ENCODE measurements around the gene BCCIP.
A peak's percentile ranks its signal among the peaks of the same experiment; 100 is the strongest.

BCCIP gene

DNA sequence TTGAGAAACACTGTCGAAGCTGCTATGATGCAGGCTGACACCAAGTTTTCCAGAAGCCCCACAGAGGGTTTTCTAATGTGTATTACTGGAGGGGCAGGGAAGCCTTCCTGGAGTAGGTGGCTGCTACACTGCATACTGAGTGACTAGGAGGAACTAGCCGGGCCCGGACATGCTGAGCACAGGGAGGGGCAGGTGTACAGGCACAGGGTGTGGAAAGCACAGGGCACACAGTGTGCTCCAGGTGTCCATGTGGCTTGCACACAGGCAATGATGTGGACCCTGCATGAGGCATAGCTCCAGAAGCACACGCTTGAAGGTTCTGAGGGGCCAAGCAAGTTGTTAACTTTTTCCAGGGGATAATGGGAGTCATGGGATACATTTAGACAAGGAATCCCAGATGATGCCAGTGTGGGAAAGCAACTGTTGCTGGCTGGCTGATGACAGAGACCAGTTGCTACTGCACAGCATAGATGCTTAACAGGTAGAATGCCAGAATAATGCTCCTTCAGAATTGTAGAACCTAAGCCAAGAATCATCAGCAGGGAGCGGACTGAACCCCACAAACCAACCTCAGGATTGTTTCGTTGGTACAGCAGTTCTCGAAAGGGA is 43.2 kb downstream of the BCCIP start:
- Histone ChIP-seq H3K36me3 (ENCODE audit: insufficient read depth, low read length) (peaks cover 3% of the 10 kb centered on the region; the same call in 1 of the 2 replicates), H3K27me3 (ENCODE audit: insufficient read depth, low read length) (no peaks in the 10 kb centered on the region), H3K27ac (ENCODE audit: low read depth, low read length) (no peak overlapping the region), H3K4me3 (ENCODE audit: low read depth, low read length) (no peak overlapping the region), H2AFZ (ENCODE audit: low read length, unreplicated experiment) (no peak overlapping the region), H3K79me2 (ENCODE audit: control insufficient read depth, insufficient read depth, low read length, unreplicated experiment) (no peaks in the 10 kb centered on the region), H3K4me1 (ENCODE audit: control insufficient read depth, insufficient read depth, low read length, unreplicated experiment) (no peaks in the 10 kb centered on the region)

DNA sequence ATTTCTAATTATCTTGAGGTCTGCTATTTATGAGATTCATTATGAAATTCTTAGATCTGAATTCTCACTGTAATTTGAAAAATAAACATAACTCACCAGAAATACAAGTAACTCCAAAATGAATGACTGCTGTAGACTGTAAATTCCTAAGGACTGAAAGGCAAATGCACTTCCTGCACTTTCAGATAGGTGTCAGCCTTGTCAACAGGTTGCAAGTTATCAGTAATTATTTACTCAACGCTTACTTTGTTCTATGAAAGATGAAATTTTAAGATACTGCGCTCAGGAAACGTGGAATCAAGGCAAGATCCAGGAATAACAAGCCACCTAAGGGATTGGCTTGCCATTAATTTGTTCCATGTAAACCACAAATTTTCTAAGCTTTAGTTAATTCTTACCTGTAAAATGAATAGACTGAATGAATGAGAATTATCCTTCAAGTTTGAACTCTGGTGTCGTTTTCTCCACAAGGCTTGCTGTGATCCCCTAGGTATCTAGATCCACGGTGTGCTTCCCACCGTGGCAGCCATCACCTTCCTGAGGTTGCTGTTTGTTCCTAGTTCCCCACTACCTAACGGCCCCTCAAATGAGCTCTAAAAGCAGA is 45.1 kb downstream of the BCCIP start:
- Histone ChIP-seq H3K4me3 (ENCODE audit: low read depth, low read length) (no peak overlapping the region), H3K27ac (ENCODE audit: low read depth, low read length) (no peak overlapping the region), H3K4me1 (ENCODE audit: control insufficient read depth, insufficient read depth, low read length, unreplicated experiment) (no peaks in the 10 kb centered on the region), H3K79me2 (ENCODE audit: control insufficient read depth, insufficient read depth, low read length, unreplicated experiment) (no peaks in the 10 kb centered on the region), H3K36me3 (ENCODE audit: insufficient read depth, low read length) (peaks cover 3% of the 10 kb centered on the region; the same call in 1 of the 2 replicates), H2AFZ (ENCODE audit: low read length, unreplicated experiment) (no peak overlapping the region), H3K27me3 (ENCODE audit: insufficient read depth, low read length) (no peaks in the 10 kb centered on the region)

DNA sequence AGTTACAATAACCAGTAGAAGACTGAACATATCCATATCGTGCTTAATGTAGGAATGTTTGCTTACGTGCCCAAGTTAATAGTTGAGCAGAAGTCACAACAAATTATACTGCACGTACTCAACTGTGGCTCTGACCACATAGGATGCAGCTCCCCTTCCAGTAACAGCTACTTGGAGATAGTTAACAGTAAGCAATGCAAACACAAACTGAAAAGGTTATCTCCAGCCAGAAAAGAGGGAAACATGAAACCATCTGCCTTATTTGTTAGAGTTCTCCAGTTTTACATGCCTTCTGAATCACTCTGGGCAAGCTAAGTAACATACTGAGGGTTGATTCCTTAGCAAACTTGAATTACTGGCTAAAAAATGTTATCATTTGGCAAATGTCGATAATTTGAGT is 48.0 kb downstream of the BCCIP start:
- Histone ChIP-seq H3K79me2 (ENCODE audit: control insufficient read depth, insufficient read depth, low read length, unreplicated experiment) (no peaks in the 10 kb centered on the region), H3K4me3 (ENCODE audit: low read depth, low read length) (no peak overlapping the region), H3K27ac (ENCODE audit: low read depth, low read length) (no peak overlapping the region), H3K36me3 (ENCODE audit: insufficient read depth, low read length) (peaks cover 11% of the 10 kb centered on the region), H2AFZ (ENCODE audit: low read length, unreplicated experiment) (no peak overlapping the region), H3K27me3 (ENCODE audit: insufficient read depth, low read length) (no peaks in the 10 kb centered on the region), H3K4me1 (ENCODE audit: control insufficient read depth, insufficient read depth, low read length, unreplicated experiment) (no peaks in the 10 kb centered on the region)

DNA sequence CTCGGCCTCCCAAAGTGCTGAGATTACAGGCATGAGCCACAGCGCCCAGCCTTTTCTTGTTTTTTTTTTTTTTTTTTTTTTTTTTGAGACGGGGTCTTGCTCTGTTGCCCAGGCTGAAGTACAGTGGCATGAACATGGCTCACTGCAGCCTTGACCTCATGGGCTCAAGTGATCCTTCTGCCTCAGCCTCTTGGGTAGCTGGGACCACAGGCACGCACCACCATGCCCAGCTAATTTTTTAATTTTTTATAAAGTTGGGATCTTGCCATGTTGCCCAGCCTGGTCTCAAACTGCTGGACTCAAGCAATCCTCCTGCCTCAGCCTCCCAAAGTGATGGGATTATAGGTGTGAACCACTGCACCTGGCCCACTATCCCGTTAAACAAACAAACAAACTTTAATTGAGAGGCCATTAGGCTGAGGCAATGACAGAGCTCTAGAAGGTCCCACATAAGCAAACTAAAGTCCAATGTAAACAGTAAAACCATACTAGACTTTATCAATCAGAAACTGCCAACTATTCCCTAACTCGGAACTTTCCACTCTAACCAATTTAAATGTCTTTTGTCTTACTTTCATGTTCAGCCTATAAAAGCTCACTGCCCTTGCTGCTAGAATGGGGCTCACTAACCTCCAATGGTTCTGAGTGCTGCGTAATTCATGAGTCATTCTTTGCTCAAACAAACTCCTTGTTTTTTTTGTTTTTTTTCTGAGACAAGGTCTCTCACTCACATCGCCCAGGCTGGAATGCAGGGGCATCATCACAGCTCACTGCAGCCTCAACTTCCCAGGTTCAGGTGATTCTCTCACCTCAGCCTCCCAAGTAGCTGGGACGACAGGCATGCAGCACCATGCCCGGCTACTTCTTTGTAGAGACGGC is 55.9 kb downstream of the BCCIP start:
- peak overlapping the region; percentile 57 for H3K27ac ChIP-seq (ENCODE audit: low read depth, low read length)

DNA sequence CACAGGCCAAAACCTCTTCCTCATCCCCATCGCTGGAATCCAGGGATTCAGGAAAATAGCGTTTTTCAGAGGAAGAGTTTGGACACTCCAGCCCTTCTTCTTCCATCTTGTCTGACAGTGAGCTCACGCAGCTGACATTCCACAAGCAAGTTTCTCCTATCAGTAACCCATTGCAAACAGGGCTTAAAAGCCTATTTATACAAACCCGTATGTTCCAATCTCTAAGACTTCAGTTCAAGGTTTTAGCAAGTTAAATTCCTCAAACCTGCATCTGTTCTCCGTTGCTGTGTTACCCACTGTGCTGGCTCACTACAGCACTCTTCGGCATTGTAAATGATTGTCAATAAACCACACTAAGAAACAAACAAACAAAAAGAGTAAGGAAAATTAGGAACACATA is 57.4 kb downstream of the BCCIP start:
- peaks cover 27% of the 10 kb centered on the region for H3K36me3 ChIP-seq (ENCODE audit: insufficient read depth, low read length)
- no peak overlapping the region for H3K27ac ChIP-seq (ENCODE audit: low read depth, low read length)
- H3K4me3 ChIP-seq (ENCODE audit: low read depth, low read length): no peak overlapping the region
- H3K4me1 ChIP-seq (ENCODE audit: control insufficient read depth, insufficient read depth, low read length, unreplicated experiment): peaks cover 4% of the 10 kb centered on the region
- H2AFZ ChIP-seq (ENCODE audit: low read length, unreplicated experiment): no peak overlapping the region
- no peaks in the 10 kb centered on the region for H3K27me3 ChIP-seq (ENCODE audit: insufficient read depth, low read length)
- H3K79me2 ChIP-seq (ENCODE audit: control insufficient read depth, insufficient read depth, low read length, unreplicated experiment): peaks cover 4% of the 10 kb centered on the region

More for the DNA sequence above, 55.9 kb downstream of the BCCIP start:
- Histone ChIP-seq H3K4me3 (ENCODE audit: low read depth, low read length) (no peak overlapping the region), H3K27me3 (ENCODE audit: insufficient read depth, low read length) (no peaks in the 10 kb centered on the region), H3K4me1 (ENCODE audit: control insufficient read depth, insufficient read depth, low read length, unreplicated experiment) (peaks cover 4% of the 10 kb centered on the region), H3K36me3 (ENCODE audit: insufficient read depth, low read length) (peaks cover 23% of the 10 kb centered on the region), H2AFZ (ENCODE audit: low read length, unreplicated experiment) (no peak overlapping the region), H3K79me2 (ENCODE audit: control insufficient read depth, insufficient read depth, low read length, unreplicated experiment) (peaks cover 4% of the 10 kb centered on the region)

DNA sequence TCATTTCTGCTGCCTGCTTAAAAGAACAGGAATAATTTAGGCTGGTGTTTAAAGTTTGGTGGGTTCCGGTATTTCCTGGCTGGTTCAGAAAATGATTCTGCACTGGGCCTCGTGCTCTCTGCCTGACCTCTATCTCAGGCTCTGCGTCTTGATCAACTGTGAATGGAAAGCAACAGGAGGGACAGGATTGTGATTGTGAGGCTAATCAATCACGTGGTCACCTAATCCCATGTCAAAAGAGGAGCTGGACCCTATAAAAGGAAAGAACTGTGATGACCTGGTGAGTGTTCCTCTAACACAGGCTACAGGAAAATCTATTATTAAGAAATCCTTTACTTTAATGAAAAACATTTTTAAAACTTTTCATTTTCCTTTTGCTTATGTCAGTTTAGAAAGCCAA is 57.8 kb downstream of the BCCIP start, which contains the start of gene DHX32:
TSS of gene DHX32 (minus strand) at position 101 of the 400 bp plus-strand sequence. CDS start 468 bp downstream, outside the sequence.
- H3K79me2 ChIP-seq (ENCODE audit: control insufficient read depth, insufficient read depth, low read length, unreplicated experiment): peaks cover 4% of the 10 kb centered on the region
- H2AFZ ChIP-seq (ENCODE audit: low read length, unreplicated experiment): no peak within 1 kb of the TSS
- H3K36me3 ChIP-seq (ENCODE audit: insufficient read depth, low read length): peaks cover 22% of the 10 kb centered on the region
- H3K4me3 ChIP-seq (ENCODE audit: low read depth, low read length): no peak within 1 kb of the TSS
- peaks cover 4% of the 10 kb centered on the region for H3K4me1 ChIP-seq (ENCODE audit: control insufficient read depth, insufficient read depth, low read length, unreplicated experiment)
- H3K27me3 ChIP-seq (ENCODE audit: insufficient read depth, low read length): no peaks in the 10 kb centered on the region
- no peak within 1 kb of the TSS for H3K27ac ChIP-seq (ENCODE audit: low read depth, low read length)

DNA sequence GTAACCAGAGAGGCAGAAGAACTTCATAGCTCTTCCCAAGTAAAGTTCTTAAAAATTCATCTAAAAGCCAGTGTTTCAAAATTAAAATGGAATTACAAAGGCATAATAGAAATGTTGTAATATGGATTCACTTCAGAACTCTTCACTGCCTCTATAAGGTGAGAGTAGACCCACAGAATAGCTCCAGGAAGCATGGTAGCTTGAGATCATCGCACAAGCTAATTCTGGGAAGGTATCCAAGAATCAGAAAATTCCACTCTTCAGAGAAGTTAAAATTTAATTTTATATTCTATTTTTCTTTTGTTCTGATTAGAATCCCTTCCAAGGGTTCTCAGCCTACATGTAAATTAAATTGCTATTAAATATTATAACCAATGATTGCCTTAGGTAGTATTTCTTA is 59.2 kb downstream of the BCCIP start:
- peaks cover 4% of the 10 kb centered on the region for H3K79me2 ChIP-seq (ENCODE audit: control insufficient read depth, insufficient read depth, low read length, unreplicated experiment)
- H3K4me1 ChIP-seq (ENCODE audit: control insufficient read depth, insufficient read depth, low read length, unreplicated experiment): peaks cover 4% of the 10 kb centered on the region
- no peak overlapping the region for H3K4me3 ChIP-seq (ENCODE audit: low read depth, low read length)
- no peaks in the 10 kb centered on the region for H3K27me3 ChIP-seq (ENCODE audit: insufficient read depth, low read length)
- no peak overlapping the region for H3K27ac ChIP-seq (ENCODE audit: low read depth, low read length)
- peaks cover 10% of the 10 kb centered on the region for H3K36me3 ChIP-seq (ENCODE audit: insufficient read depth, low read length)
- H2AFZ ChIP-seq (ENCODE audit: low read length, unreplicated experiment): no peak overlapping the region

DNA sequence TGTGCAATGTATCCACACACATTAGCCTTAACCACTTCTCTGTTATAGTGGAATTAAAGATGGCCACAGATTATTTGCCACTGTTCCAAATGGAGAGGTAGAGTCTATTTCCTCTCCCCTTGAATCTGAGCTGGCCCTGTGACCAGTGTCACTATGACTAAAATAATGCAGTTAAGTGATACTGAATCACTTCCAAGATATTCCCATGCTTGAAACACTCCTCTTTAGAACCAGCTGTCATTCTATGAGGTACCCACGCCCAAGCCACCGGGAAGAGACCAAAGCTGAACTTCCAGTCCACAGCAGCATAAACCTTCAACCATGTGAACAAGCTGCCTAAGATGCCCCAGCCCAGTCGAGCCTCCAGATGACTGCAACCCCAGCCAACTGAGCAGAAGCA is 59.9 kb downstream of the BCCIP start:
- Histone ChIP-seq H3K36me3 (ENCODE audit: insufficient read depth, low read length) (peaks cover 8% of the 10 kb centered on the region), H3K4me3 (ENCODE audit: low read depth, low read length) (no peak overlapping the region), H3K27ac (ENCODE audit: low read depth, low read length) (no peak overlapping the region), H3K79me2 (ENCODE audit: control insufficient read depth, insufficient read depth, low read length, unreplicated experiment) (peaks cover 2% of the 10 kb centered on the region), H2AFZ (ENCODE audit: low read length, unreplicated experiment) (no peak overlapping the region), H3K27me3 (ENCODE audit: insufficient read depth, low read length) (no peaks in the 10 kb centered on the region), H3K4me1 (ENCODE audit: control insufficient read depth, insufficient read depth, low read length, unreplicated experiment) (peaks cover 4% of the 10 kb centered on the region)

All from ACC112 (cell line).